ENCODE results near the gene XXYLT1. TPM values are rescaled to one million over a fixed set of nuclear protein-coding genes. Genes with fewer than 3 reads are reported as not detected.

XXYLT1 gene
- total and polyA plus RNA-seq, 9 of the 15 experiments (the other 6 are each of a cell fraction or from before 2014, with no cell fraction given) = 1.9 to 18.9 (median 15.0) TPM

GRCh38 chr3:195162033-195162669, 108.8 kb downstream of the XXYLT1 start (continued):
- TF ChIP-seq MITF (IDR thresholded peaks at IDR 0.05) = no peak
- no peak for TF ChIP-seq THAP12 (CRISPR knock-in tag; IDR thresholded peaks at IDR 0.05)
- no peak for TF ChIP-seq HNRNPL (IDR thresholded peaks at IDR 0.05; ENCODE audit: low read depth, low read length)
- no peak for TF ChIP-seq NR0B1 (IDR thresholded peaks at IDR 0.05; ENCODE audit: partially characterized antibody)
- TF ChIP-seq CCNT2 (IDR thresholded peaks at IDR 0.05; ENCODE audit: borderline replicate concordance, extremely low read depth, insufficient read length, low read depth, low read length) = no peak
- TF ChIP-seq HNRNPK (IDR thresholded peaks at IDR 0.05; ENCODE audit: low read depth, low read length, poor library complexity, severe bottlenecking) = no peak
- no peak for TF ChIP-seq TBL1XR1 (IDR thresholded peaks at IDR 0.05; ENCODE audit: low read length in 2 of 2)
- peak; percentile 59 for TF ChIP-seq MTA2 (IDR thresholded peaks at IDR 0.05; ENCODE audit: low read depth)
- TF ChIP-seq ZC3H8 (IDR thresholded peaks at IDR 0.05) = no peak
- TF ChIP-seq STAT5B (CRISPR knock-in tag; IDR thresholded peaks at IDR 0.05) = no peak
- TF ChIP-seq HNRNPH1 (optimal IDR thresholded peaks at IDR 0.05; ENCODE audit: low read depth, low read length) = no peak
- TF ChIP-seq CREBBP (IDR thresholded peaks at IDR 0.05; ENCODE audit: low read depth, low read length) = no peak
- 0 out of 2 replicates have a peak, but pooled peaks have one; percentile 14 for TF ChIP-seq SMAD3 (CRISPR knock-in tag; conservative IDR thresholded peaks at IDR 0.05)
- TF ChIP-seq ZNF512 (tag; IDR thresholded peaks at IDR 0.05) = no peak
- TF ChIP-seq WHSC1 (IDR thresholded peaks at IDR 0.05; ENCODE audit: low read length) = no peak
- TF ChIP-seq MYBL2 (IDR thresholded peaks at IDR 0.05; ENCODE audit: low read depth) = no peak
- no peak for TF ChIP-seq MYBL2 (CRISPR knock-in tag; IDR thresholded peaks at IDR 0.05; ENCODE audit: borderline replicate concordance)
- TF ChIP-seq ZNF431 (CRISPR knock-in tag; IDR thresholded peaks at IDR 0.05) = no peak
- TF ChIP-seq POLR2A (conservative IDR thresholded peaks at IDR 0.05) = no peak
- TF ChIP-seq SMARCB1 (IDR thresholded peaks at IDR 0.05; ENCODE audit: insufficient read length, low read depth) = no peak
- no peak for TF ChIP-seq STAG1 (CRISPR knock-in tag; IDR thresholded peaks at IDR 0.05; ENCODE audit: borderline replicate concordance)
- TF ChIP-seq CTBP1 (IDR thresholded peaks at IDR 0.05; ENCODE audit: borderline replicate concordance) = peak; percentile 53; the same call in 1 of the 2 replicates

Measured in K562 (cell line).